Testis (tissue), 2 donors: ENCODE measurements around the gene VPS37B.

Experiments
- CTCF ChIP-seq, 3 experiments: fragments of 450-650 bp in 2 of 3; fragments of 200-600 bp in 1 of 3; sonication (generic) in 1 of 3; IDR thresholded peaks; one replicate each; pipeline ENCODE4 v1.5.1; 2016 to 2019; ENCODE audit warnings: antibody characterized with exemption in 3 of 3, mild to moderate bottlenecking in 2 of 3, moderate library complexity in 1 of 3
- POLR2A ChIP-seq: fragments of 450-650 bp; IDR thresholded peaks from one replicate; pipeline ENCODE4 v1.6.1; 2017; ENCODE audit warnings: antibody characterized with exemption, mild to moderate bottlenecking, moderate library complexity

- TF ChIP-seq CTCF (IDR thresholded peaks at IDR 0.05) (no peak), POLR2A (no peak)
These were observed 49.0 kb upstream of the VPS37B start for GRCh38 chr12:122944605-122945592.
